Measurements from ENCODE around the gene TSPYL4.

The TSPYL4 gene

DNA sequence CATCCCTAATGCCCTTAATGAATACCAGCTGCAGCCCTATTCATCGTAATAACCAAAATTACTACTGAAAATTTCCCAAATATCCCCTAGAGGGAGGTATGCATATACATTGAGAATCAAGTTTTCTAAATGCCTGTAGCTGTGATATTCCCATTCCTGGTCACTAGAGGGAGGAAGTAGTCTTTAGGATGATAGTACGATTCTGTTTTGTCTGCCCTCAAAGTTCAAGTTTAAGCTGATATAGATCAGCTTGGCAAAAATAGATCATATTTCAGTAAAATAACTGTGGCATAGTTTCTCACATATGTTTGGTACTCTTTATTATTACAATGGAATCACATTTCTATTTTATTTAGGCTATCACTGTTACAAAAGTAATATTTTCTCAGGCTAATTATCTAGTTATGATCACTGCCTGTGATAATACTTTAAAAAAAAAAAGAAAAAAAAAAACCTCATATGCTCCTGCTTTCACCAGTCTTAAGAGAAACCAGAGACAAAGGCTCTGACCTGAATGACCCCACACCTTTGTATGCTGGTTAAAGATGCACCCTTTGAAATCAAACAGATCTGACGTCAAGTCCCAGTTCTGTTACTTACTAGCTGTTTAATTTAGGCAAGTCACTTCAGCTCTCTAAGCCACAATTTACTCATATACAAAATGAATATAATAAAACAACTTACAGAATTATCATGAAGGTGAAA is 14.9 kb upstream of the TSPYL4 start:
- DNase-seq (ENCODE audit: low spot score), result peak; percentile 61

DNA sequence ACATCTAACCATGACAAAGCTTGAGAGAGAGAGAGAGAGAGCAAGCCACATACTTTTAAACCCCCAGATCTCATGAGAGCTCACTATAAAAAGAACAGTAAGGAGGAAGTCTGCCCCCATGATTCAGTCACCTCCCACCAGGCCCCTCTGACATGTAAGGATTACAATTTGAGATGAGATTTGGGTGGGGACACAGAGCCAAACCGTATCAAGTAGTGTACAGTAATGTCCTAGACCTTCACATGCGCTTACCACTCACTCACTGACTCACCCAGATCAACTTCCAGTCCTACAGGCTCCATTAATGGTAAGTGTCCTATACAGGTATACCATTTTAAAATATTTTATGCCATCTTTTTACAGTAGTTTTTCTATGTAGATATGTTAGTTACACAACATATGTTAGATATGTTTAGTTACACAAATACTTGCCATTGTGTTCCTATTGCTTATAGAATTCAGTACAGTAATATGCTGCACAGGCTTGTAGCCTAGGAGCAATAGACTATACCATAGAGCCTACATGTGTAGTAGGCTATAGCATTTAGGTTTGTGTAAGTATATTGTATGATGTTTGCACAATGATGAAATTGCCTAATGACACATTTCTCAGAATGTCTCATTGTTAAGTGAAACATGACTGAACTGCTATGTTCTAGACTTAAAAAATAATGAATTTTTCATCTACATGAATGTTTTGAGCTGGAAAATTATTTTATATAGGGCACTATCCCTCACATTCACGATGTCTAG is 14.1 kb upstream of the TSPYL4 start:
- DNase-seq (ENCODE audit: low spot score), result no peak

DNA sequence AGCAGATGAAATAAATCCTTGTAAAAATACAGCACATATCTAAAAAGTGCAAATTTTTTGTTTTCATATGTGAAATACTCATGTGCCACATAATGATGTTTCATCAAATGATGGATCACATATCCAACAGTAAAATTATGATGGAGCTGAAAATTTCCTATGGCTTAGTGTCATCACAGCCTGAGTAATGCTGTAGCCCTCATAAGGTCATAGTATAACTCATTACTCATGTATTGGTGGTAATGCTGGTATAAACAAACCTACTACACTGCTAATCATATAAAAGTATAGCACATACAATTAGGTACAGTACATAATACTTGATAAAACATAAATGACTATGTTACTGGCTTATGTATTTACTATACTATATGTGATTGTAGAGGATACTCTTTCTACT is 12.9 kb upstream of the TSPYL4 start:
- no peak for DNase-seq (ENCODE audit: low spot score)

DNA sequence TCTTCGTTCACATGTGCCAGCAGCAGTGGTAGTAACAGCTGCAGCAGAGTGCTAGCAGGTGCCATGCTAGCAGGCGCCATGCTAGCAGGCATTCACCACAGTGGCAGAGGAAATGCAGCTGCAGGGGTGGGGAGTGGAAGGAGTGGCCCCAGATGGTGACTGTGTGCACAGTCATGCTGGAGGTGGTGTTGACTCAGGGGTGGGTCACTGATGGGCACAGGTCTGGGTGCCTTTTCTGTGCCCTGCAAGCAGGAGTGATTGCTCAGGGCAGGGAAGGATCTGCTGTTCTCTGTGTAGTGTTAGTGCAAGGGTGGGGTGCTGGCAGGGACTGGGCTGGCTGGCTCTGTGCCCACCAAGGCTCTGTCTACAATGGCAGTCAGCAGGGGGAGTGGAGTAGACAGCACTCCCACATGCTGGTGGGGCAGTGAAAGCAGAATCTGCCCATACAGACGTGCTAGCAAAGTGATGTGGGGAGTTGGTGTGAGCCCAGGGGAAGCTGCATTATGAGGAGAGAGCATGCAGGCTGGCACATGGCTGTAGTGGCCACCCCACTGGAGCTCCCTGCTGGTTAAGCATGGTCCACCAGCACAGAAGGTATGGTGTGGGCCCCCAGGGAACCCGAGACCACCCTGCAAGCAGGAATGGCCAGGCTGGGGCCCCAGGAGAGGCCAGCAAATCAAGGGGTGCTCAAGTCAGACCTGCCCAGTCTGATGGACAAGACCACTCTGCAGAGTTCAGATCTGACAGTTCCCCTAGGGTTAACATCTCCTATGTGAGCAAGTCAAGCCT is 11.4 kb upstream of the TSPYL4 start:
- DNase-seq (ENCODE audit: low spot score), result no peak

DNA sequence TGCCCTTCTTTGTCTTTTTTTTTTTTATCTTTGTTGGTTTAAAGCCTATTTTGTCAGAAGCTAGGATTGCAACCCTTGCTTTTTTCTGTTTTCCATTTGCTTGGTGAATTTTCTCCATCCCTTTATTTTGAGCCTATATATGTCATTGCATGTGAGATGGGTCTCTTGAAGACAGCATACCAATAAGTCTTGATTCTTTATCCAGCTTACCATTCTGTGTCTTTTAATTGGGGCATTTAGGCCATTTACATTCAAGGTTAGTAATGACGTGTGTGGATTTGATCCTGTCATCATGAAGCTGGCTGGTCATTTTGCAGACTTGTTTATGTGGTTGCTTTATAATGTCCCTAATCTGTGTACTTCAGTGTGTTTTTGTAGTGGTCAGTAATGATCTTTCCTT is 9.5 kb upstream of the TSPYL4 start:
- no peak for DNase-seq (ENCODE audit: low spot score)

DNA sequence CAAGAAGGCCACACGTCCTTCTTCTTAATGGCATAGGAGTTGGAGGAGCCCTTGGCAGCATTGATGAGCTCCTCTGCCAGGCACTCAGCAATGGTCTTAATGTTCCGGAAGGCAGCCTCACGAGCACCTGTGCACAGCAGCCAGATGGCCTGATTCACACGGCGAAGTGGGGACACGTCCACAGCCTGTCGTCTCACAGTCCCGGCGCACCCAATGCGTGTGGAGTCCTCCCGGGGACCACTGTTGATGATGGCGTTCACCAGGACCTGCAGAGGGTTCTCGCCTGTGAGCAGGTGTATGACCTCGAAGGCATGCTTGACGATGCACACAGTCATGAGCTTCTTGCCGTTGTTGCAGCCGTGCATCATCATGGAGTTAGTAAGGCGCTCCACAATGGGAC is 4.6 kb upstream of the TSPYL4 start:
- DNase-seq (ENCODE audit: low spot score), result no peak

DNA sequence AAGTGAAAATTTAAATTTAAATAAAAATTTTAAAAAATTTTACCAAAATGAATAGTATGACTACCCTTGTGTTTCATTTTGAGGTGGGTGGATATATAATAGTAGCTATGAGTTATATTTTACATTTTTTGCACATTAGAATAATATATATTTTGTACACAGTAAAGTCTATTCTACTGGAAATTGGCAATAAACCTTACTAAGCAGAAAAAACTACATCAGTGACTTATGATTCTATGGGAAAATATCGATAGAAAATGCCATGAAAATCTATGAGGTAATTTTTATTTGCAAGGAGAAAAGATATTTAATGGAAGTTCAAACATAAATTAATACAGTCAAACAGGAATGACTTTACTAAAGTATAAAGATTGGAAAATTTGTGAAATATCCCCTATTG is 2.8 kb upstream of the TSPYL4 start:
- no peak for DNase-seq (ENCODE audit: low spot score)

DNA sequence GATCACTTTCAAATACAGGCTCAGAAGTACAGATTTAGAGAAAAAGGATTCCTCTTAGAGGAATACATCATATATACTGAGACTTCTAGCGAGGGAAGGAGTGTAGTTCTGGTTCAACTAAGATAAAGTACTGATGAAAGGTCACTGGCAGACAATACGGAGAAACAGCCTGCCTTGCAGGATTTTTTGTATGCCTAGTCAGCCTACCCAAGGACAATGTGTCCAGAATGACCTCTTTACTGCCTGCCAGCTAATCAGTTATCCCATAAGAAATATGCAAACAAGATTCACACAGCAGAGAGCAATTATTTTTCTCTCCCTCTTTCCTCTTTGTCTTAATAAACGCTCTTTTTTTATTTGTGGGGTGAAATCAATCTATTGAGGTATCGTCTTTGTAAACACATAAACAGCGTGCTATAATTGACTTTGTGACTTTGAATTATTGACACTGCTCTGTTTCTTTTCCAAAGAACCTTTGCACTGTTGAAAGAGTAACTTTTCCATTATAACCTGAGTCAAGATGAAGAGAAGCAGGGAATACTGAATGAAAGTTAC is 1.4 kb upstream of the TSPYL4 start:
- no peak for DNase-seq (ENCODE audit: low spot score)

DNA sequence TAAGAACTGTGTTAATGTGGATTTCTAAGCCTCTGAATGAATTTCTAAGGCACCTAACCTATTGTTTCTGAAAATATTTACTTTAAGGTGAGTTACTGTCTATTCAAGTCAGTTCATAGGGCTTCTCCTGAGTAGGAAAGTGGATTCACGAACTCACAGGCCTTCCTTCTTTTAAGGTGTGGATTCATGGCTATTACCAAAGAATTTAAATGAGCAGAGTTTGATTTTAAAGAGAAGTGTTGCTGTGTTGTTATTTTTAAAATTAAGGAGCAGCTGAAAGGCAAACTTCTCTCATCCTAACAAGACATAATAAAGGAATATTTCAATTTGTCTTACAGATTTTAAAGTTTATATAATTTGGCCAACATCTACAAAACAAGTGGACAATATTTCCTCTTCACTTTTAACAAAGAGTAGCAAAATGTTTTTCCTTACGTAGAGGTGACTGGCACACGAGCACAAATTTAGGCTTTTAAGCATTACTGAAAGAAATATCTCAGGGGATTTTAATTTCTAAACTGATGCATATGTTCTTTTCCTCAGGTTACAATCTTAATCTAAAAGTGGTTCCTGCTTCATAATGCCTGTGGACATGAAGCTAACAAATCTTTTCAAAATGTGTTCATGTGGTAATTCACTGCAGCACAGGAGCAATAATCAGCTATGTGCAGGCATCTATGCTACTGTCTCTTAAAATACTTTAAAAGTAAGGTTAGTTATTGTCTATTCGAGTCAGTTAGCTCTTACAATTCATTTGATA is 602 bp upstream of the TSPYL4 start:
- no peak for DNase-seq (ENCODE audit: low spot score)

DNA sequence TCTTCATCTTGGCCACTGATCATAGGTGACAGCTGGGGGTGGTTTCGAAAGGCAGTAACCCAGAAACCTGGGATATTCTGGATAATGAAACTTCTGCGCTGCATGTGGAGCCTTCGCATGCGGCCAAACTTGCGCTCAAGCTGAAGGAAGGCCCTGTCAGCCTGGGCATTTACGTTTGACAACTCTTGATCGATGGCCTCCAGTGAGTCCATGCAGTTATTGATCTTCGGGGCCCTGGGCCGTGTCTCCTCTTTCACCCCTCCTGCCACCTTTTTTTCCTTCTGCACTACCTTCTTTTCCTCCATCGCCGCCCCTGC is 729 bp downstream of the TSPYL4 start:
- no peak for DNase-seq (ENCODE audit: low spot score)

DNA sequence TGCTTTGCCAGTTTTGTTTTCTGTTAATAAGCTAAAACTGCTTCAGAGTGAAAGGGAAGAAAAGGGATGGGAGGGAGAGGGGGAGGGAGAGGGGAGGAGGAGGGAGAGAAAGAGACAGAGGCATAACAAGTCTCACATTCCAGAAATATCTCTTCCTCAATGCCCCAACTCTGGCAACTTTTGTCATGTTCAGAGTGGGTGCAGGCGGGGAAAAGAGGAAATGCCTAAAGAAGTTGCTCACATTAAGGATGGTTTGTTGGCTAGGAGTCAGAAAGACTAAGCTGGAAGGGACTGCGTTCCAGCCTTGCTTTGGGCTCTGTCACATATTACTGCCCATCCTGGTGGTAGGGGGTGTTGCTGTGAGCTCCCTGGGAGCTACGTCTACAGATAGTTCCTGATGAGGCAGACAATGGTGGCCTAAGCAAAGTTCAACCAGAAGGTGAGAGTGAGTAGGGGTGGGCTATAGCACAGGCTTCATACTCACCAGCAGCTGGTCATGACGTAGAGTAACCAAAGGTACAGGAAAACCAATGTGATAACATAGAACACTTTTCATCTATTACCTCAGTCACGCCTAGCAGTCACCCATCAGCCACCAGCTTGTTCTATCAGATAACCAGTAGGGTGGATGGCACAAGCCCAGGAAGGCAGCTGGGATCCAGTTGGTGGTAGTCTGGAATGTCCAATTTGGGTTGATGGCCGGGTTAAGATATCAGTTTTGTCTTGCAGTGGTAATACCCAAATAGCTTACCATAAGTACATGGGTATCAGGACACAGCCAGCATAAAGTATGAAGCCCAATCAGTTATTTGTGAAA is 2.1 kb downstream of the TSPYL4 start:
- peak; percentile 54 for DNase-seq (ENCODE audit: low spot score)

DNA sequence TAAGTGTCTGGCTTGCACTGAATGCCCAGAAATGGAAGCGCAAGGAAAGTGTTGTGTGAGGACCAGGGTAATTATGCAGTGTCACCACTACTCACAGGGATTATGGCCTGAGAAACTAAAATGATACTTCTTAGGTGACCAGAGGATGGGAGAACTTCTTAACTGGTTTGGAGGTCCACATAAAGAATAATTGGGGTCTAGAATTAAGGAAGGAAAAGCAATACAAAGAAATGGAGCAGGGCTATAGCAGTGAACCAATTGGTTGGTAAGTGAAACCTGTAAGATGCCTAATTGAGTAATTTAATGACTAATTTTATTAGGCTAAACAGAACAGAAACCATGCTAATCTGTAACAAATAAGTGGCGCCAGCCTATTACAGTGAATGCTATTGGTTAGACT is 5.3 kb downstream of the TSPYL4 start:
- DNase-seq (ENCODE audit: low spot score), result no peak

DNA sequence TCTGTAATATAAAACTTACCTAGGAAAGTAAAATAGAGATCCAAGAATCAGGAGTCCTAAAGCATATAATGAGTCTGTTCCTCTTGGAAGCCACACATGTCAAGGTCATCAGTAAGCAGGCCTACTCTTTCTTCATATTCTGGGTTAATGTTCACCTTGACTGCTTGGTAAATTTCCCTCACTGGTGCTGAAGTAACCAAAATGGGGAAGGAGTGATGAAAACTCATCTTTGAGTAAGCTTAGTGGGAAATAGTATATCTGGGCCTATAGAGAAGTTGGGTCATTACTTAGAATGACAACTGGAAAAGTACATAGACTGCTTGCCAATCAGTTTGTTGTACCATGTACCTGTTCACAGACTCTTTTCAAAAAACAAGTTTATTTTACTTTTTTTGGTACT is 6.6 kb downstream of the TSPYL4 start:
- DNase-seq (ENCODE audit: low spot score), result no peak

DNA sequence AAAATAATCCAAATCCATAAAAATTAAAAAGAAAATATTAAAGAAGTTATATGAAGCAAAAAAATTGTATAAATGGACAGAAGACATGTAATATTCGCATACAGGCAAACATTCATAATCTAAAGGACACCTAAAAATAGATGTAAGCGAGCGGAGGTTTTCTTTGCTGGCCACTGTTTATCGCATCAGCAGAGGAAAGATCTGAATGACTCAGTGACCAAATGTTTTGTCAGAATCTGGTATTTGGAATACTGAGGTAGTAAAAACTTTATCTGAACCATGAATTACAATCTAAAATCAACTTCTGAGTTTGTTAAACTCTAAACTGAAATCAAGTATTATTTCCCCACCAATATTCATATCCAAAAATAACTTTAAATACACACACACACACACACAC is 7.8 kb downstream of the TSPYL4 start:
- DNase-seq (ENCODE audit: low spot score), result no peak

DNA sequence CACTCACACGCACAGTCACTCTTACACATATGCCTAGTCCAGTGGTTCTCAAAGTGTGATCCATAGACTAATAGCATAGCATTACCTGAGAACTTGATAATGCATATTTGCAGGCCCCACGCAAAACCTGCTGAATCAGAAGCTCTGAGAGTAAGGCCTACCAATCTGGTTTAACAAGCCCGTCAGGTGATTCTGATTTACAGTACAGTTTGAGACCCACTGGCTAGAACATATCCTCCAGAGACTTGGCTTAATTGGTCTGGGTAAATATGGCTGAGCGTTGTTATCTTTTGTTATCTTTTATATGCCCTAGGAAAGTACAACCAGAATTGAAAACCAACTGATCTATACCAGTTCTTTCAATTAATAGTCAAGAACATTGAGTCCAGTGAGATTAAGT is 9.6 kb downstream of the TSPYL4 start:
- no peak for DNase-seq (ENCODE audit: low spot score)

DNA sequence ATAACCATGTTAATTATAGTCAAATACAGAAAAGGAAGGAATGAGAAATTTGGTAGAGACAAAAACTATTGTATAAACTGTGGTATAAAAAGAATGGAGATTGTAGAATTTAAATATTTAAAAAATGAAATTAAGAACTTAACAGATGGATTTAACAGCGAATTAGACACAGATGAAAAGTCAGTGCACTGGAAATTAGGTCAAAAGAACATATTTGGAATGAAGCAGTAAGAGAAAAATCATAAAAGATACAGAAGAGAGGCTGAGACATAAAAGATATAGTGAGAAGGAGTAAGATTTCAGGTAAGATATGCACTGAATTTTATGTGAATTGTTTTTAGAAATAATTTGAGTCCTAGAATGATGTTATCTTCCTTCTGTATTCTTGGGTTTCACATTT is 14.0 kb downstream of the TSPYL4 start:
- DNase-seq (ENCODE audit: low spot score), result no peak

DNA sequence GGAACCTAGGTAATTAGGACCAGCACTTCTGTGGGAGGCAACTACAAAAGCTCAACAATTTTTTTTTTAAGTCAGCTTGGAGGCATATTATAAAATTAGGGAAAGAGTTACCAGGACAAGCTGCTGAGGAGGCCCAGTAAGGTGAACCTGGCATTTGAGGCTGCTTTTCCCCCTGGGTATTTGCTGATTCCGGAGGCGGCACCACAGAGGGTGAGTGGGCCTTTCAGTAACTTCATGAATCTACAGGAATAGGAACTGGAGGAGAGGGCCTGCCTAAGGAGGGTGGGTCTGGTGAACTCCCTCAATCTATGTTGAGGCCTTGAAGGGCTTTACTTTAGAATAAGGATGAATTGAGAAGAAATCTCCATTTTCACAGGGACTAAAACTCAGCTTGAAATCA is 14.6 kb downstream of the TSPYL4 start:
- DNase-seq (ENCODE audit: low spot score), result no peak

DNA sequence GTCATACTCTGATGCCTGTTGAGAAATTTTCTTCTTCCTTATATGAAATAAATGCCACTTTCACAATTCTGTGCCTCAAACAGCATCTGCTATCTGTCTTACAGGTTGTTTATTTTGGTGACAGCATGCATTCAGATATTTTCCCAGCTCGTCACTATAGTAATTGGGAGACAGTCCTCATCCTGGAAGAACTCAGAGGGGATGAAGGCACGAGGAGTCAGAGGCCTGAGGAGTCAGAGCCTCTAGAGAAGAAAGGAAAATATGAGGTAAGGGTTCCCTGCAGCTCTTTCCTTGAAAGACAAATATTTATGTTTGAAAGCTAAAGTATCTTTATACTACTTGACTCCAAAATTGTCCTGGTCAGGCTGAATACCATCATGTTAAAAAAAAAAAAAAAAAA is 15.8 kb downstream of the TSPYL4 start:
- DNase-seq (ENCODE audit: low spot score), result peak; percentile 26

DNA sequence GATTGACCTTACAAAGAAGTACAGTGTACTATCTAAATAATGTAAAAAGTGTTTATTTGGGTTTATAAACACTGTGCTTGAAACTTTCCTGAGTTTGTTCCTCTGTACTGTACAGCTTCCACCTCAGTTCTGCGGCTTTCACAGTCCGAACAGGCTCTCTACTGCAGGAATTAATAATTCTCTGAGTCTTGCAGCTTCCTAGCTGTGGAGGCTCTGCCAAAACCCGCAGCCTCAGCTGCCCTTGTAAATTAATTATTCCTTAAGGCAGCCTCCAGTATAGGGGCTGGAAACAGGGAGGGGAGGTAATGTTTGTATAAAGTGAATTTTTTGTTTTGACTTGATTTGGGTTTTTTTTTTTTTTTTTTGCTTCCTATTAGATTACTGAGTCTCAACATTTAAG is 19.2 kb downstream of the TSPYL4 start:
- DNase-seq (ENCODE audit: low spot score), result no peak

DNA sequence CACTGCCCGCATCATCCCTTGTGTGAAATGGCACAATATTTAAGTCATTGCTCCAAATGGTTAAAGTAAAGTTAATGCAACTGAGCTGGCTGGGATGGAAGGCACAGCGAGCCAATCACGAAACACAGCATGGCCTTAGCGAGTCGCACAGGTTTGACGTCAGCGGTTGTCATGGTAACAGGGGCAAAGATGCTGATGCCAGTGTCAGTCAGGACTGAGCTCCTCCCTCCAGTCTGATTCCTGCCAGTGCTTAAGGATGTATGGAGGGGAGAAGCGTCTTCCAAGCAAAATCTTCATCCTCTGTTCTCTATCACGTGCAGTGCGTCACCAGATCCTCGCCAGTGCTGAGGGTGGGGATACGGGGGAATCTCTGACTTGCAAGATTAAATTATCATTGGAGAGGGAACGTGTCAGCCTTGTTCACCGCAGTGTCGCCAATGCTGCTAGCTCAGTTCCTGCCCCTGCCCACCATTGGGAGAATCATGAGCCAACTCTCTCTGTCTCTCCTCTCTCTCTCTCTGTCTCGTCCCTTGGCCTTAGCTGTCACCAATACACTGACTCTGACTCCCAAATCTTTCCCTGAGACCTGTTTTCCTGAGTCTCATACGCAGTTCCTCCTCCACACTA is 24.5 kb downstream of the TSPYL4 start:
- DNase-seq (ENCODE audit: low spot score), result peak; percentile 86

DNA sequence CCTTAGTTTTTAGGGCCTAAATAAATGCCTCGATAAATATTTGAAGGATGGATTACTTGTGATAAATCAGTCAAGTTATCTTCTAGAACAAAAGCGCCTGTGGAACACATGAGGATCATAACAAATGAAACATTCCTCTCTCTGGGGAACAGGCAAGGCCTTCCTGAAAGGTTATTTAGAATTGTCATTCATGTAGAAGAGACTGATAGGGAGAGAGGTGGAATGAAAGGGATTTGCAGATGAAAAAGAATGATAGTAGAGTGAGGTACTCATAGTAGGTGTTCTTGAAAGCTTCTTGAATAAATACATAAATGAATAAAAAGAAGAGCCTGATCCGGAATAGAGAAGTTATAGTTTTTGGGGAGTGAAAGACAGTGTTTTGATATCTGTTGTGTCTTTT is 30.5 kb downstream of the TSPYL4 start:
- DNase-seq (ENCODE audit: low spot score), result no peak

Data from hepatic stellate cell (primary cell).